LNCAP (cell line): ENCODE measurements around the gene E4F1.

ENCODE experiments used
- TF ChIP-seq, protein P1 (sequence below): fragments of 450-650 bp; IDR thresholded peaks from 2 replicates; pipeline ENCODE4 v1.5.1; 2017; ENCODE audit warnings: mild to moderate bottlenecking

Gene E4F1

DNA sequence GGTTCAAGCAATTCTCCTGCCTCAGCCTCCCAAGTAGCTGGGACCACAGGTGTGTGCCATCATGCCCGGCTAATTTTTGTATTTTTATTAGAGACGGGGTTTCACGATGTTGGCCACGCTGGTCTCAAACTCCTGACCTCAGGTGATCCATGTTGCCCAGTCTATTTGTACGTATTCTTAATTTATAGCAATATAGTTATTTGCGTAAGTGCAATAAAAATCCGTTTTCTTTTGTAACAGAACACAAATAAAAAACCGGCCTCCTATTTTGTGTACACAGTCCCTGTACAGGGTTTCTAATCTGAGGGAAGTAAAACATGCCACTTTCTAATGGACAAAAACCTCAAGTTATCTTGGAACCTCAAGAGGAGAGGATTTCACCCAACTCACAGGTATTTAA is 36.9 kb downstream of the E4F1 start:
- TF ChIP-seq, protein P1, sequence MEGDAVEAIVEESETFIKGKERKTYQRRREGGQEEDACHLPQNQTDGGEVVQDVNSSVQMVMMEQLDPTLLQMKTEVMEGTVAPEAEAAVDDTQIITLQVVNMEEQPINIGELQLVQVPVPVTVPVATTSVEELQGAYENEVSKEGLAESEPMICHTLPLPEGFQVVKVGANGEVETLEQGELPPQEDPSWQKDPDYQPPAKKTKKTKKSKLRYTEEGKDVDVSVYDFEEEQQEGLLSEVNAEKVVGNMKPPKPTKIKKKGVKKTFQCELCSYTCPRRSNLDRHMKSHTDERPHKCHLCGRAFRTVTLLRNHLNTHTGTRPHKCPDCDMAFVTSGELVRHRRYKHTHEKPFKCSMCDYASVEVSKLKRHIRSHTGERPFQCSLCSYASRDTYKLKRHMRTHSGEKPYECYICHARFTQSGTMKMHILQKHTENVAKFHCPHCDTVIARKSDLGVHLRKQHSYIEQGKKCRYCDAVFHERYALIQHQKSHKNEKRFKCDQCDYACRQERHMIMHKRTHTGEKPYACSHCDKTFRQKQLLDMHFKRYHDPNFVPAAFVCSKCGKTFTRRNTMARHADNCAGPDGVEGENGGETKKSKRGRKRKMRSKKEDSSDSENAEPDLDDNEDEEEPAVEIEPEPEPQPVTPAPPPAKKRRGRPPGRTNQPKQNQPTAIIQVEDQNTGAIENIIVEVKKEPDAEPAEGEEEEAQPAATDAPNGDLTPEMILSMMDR: no peak

DNA sequence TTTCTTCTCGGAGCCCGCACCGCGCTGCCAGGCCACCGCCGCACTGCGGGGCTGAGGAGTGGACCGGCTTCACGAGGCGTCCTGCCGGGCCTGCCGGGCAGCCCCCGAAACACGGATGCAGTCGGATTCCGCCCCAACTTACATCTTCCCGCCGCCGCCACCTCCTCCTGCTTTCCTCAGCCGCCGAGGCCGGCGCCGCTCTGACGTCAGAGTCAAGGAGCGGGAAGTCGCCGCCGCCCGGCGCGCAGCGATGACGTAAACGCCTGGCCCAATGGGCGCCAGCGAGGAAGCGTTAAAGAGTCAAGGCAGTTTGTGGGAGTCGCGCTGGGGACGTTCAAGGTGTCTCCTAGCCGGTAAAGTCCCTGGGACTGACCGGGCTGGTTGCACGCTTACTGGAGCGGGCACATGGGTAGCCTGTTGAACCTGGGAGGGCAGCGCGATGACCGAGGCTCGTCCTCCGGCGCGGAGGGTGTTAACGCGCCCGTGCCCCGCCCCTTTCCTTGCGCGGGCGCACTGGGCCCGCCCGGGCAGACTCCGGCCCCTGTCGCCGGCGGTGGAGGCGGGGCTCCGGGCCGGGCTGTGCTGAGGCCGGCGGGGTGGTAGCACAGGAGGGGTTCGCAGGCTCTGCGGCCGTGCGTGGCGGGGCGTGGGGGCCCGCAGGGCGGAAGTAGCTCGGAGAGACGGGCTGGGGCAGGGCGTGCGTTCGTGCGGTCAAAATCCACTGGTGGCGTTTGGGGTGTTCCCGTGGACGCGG is 44.7 kb downstream of the E4F1 start, which contains the start of gene RNPS1:
TSS of gene RNPS1 (minus strand) at position 214 of the 754 bp plus-strand sequence. CDS start 3,483 bp downstream, outside the sequence.
- TF ChIP-seq, protein P1: no peak

DNA sequence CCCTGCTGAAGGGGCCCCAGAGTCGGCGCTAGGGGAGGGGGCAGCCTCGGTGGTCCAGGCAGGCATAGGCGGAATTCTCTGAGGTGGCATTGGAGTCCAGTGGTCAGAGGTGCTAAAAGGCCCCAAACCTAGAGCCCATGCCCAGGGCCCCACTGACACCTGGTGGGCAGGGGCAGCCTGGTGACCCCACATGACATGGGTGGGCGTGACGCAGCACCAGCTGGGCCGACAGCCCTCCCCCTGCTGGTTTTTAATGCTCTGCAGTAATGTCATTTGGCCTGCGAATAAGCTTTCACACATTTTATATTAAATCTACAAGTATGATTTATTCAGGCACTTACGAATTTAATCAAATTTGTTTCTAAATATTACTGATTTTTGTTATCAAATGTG is 46.7 kb downstream of the E4F1 start:
- TF ChIP-seq, protein P1: no peak

DNA sequence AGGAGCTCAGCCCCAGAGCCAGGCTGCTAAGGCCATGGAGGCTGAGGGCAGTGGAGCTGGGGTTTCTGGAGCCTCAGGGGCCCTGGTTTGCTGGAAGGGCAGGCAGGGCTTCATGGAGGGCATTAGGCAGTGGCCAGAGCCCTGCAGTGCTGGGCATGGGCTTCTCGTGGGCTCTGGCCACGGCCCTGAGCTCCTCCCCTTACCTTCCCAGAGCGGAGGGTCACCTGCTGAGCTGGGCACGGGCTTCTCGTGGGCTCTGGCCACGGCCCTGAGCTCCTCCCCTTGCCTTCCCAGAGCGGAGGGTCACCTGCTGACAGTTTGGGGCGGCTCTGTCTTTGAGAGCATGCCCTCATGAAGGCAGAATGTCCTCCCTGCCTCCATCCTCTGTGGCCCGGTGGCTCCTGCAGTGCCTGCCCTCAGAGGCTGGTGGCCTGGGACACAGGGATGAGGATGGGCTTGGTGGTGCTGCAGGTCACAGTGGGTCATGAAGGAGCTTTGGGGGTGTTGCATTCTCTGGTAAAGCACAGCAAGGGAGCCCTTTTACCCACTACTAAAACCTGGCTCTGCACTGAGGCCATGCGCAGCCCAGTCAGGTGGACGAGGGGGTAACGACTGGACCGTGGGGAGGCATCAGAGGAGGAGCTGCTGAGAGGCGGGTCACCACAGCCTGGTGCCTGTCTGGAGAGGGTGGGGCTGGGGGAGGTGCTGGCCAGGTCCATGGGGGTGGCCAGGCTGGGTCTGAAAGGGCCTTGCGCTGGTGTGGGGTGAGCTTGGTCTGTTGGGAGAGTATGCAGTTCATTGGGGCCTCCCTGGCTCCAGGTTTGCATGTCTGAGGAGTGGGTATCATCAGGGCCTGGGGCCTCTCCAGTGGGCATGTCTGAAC is 47.4 kb downstream of the E4F1 start:
- TF ChIP-seq, protein P1: no peak

DNA sequence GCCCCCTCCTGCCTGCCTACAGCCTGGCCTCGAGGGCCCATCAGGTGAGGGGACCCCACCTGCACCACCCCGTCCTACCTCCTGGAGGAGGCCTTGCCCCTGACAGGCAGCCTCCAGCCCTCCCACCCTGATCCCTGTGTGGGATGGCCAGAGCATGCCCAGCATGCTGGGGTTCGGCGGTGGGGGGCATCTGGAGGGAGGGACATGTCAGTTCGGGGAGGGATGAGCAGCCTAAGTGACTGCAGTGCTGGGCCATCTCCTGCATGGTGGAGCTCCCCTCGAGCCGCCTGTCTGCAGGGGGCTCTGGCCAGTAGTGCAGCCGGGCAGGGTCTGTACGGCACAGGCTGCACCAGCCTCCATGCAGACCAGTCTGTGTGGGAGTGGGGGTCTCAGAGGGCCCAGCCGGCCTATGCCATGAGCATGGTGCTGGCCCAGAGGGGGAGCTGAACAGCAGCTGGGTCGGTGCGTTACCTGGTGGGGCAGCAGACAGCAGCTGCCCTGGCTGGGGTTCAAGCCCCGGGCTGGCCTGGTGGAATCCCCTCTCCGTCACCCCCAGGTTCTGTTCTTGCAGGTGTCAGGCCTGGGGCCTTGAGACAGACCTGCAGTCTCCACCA is 48.6 kb downstream of the E4F1 start:
- TF ChIP-seq, protein P1: no peak

DNA sequence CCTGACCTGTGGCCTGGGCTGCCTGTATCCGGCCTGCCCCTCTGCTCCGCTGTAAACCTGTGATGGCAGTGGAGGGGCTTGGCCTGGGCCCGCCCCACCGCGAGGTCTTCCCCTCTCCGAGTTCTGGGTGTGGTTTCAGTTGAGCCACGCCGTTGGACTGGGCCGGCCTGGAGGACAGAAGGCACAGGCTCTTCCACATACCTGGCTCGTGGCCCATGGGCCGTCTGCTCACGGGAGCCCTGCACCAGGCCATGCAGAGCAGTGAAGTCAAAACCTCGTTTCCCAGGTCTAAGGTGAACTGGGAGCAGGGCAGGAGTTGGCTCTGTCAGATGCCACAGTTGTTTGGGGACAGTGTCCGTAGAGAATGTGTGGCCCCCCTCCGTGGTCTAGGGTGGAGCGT is 50.1 kb downstream of the E4F1 start:
- TF ChIP-seq, protein P1: no peak

DNA sequence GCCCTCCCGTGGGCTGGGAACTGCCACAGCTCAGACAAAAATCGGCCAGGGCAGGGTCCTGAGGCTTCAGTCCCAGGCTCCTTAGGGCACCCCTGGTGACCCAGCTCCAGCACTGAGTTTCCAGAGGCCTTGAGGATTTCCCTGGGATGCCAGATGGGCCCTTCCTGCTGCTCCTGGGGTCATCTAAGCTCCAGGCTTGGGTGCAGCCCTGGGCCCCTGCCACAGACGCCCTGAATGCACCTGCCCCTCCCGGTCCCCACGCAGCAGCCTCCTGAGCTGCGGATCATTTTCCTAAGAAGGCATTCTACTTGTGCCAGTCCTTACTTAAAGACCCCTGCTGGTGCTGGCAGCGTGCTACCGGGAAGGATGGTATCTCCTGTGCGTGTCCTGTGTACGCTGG is 50.5 kb downstream of the E4F1 start:
- TF ChIP-seq, protein P1: no peak
